DOHH2 (cell line): Measurements from ENCODE around the gene SLC9A9.
A peak's percentile ranks its signal among the peaks of the same experiment; 100 is the strongest.

Source experiments
- H3F3A ChIP-seq: fragments of 200-600 bp; sonication (generic), shearing (Covaris generic); 2 replicates; pipeline ENCODE4 v1.6.0; 2016; ENCODE audit warnings: antibody characterized with exemption, mild to moderate bottlenecking; ENCODE audit not compliant: control insufficient read depth, insufficient read depth
- H3K27ac ChIP-seq: fragments of 200-600 bp; sonication (generic); 2 replicates; pipeline ENCODE4 v1.5.1; 2014; ENCODE audit warnings: low read depth, mild to moderate bottlenecking, low read length, moderate library complexity
- H3K27me3 ChIP-seq: fragments of 200-600 bp; sonication (generic); 2 replicates; pipeline ENCODE4 v1.6.1; 2014; ENCODE audit warnings: mild to moderate bottlenecking, low read length, mixed read lengths; ENCODE audit not compliant: control insufficient read depth
- H3K36me3 ChIP-seq: fragments of 200-600 bp; sonication (generic); 2 replicates; pipeline ENCODE4 v1.6.1; 2014; ENCODE audit warnings: mild to moderate bottlenecking, low read length, moderate library complexity, mixed read lengths; ENCODE audit not compliant: control insufficient read depth
- H3K4me1 ChIP-seq: fragments of 200-600 bp; sonication (generic); 2 replicates; pipeline ENCODE4 v1.6.1; 2014; ENCODE audit warnings: mild to moderate bottlenecking, low read length, mixed read lengths; ENCODE audit not compliant: control insufficient read depth
- H3K4me2 ChIP-seq: fragments of 200-600 bp; sonication (generic); 2 replicates; pipeline ENCODE4 v1.6.0; 2014; ENCODE audit warnings: mild to moderate bottlenecking, low read length, moderate library complexity
- H3K4me3 ChIP-seq: fragments of 200-600 bp; sonication (generic); 2 replicates; pipeline ENCODE4 v1.5.1; 2014; ENCODE audit warnings: mild to moderate bottlenecking, low read length, mixed read lengths
- H3K79me2 ChIP-seq: fragments of 200-600 bp; sonication (generic); 2 replicates; pipeline ENCODE4 v1.6.1; 2014; ENCODE audit warnings: mild to moderate bottlenecking, low read length, mixed read lengths; ENCODE audit not compliant: control insufficient read depth
- H3K9me2 ChIP-seq: fragments of 200-600 bp; sonication (generic); replicated peaks from 2 replicates; pipeline ENCODE4 v1.6.1; 2014; ENCODE audit warnings: mild to moderate bottlenecking, low read length, mixed read lengths; ENCODE audit not compliant: control insufficient read depth
- H3K9me3 ChIP-seq: fragments of 200-600 bp; sonication (generic); 2 replicates; pipeline ENCODE4 v1.6.1; 2014; ENCODE audit warnings: antibody characterized with exemption, low read length, mixed read lengths; ENCODE audit not compliant: control insufficient read depth, insufficient read depth
- H4K20me1 ChIP-seq: fragments of 200-600 bp; sonication (generic); 2 replicates; pipeline ENCODE4 v1.6.0; 2014; ENCODE audit warnings: low read depth, mild to moderate bottlenecking, antibody characterized with exemption, low read length, moderate library complexity; ENCODE audit not compliant: control insufficient read depth, insufficient read depth
- EZH2phosphoT487 ChIP-seq: fragments of 200-600 bp; sonication (generic); IDR thresholded peaks from 2 replicates; pipeline ENCODE4 v1.6.1; 2017; ENCODE audit warnings: borderline replicate concordance, mild to moderate bottlenecking, antibody characterized with exemption, low read length, moderate library complexity, mixed read lengths
- TF ChIP-seq, protein P1 (sequence below): fragments of 200-600 bp; sonication (generic); IDR thresholded peaks from one replicate; pipeline ENCODE4 v1.5.1; 2014; ENCODE audit warnings: antibody characterized with exemption, mild to moderate bottlenecking, low read depth, low read length; ENCODE audit not compliant: poor library complexity, severe bottlenecking

Gene SLC9A9

DNA sequence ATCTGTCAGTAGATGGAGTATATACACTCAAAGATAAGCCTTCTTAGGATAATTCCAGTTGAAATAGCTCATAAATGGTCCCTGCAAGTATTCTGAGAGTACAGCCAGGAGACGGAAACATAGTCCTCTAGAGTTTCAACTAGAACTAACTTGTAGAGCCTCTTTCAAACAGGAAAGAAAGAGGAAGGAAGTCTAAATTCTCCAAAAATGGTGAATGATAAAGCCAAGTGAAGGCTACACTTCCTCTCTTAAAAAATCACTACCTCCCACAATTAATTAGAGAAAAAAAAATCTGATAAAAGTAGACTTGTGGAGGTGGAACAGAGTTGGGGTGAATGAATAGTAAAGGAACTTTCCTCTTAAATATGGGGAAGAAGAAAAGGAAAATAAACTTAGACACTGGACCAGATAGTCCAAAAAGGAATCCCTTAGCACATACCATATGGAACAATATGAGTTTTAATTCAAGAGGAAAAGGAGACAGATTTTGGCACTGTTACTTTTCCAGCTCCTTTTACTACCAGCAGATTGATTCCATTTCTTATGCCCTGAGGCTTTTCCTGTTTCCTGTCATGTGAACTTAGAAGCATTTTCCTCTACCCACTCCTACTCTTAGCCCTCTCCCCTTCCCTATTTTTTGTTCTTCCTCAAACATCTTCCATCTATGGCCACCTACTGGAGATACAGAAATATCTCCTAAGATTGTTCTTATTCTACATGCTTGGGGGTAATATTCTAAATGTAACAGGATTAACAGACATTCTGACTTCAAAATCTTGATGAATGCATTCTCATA is 521.1 kb downstream of the SLC9A9 start:
- Histone ChIP-seq H3K36me3 (no peaks in the 10 kb centered on the region), H3K9me2 (no peaks in the 10 kb centered on the region), H3K79me2 (no peaks in the 10 kb centered on the region), H3F3A (no peaks in the 10 kb centered on the region), H3K27me3 (no peaks in the 10 kb centered on the region), H3K4me3 (peak overlapping the region; percentile 3; the same call in 1 of the 2 replicates), H3K27ac (no peak overlapping the region), H4K20me1 (no peaks in the 10 kb centered on the region), H3K4me1 (peaks cover 16% of the 10 kb centered on the region), H3K4me2 (peak overlapping the region; percentile 40), H3K9me3 (no peaks in the 10 kb centered on the region)
- TF ChIP-seq, protein P1, sequence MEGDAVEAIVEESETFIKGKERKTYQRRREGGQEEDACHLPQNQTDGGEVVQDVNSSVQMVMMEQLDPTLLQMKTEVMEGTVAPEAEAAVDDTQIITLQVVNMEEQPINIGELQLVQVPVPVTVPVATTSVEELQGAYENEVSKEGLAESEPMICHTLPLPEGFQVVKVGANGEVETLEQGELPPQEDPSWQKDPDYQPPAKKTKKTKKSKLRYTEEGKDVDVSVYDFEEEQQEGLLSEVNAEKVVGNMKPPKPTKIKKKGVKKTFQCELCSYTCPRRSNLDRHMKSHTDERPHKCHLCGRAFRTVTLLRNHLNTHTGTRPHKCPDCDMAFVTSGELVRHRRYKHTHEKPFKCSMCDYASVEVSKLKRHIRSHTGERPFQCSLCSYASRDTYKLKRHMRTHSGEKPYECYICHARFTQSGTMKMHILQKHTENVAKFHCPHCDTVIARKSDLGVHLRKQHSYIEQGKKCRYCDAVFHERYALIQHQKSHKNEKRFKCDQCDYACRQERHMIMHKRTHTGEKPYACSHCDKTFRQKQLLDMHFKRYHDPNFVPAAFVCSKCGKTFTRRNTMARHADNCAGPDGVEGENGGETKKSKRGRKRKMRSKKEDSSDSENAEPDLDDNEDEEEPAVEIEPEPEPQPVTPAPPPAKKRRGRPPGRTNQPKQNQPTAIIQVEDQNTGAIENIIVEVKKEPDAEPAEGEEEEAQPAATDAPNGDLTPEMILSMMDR: no peak
- no peak for TF ChIP-seq EZH2phosphoT487

GRCh38 chr3:143321058-143321769 is 527.1 kb downstream of the SLC9A9 start:
- H3K27ac ChIP-seq: no peak overlapping the region
- no peak overlapping the region for H3K4me3 ChIP-seq
- no peaks in the 10 kb centered on the region for H3K79me2 ChIP-seq
- no peaks in the 10 kb centered on the region for H3K9me3 ChIP-seq
- no peak for TF ChIP-seq EZH2phosphoT487
- TF ChIP-seq, protein P1: no peak
- H4K20me1 ChIP-seq: no peaks in the 10 kb centered on the region
- peaks cover under 1% of the 10 kb centered on the region for H3K4me1 ChIP-seq
- no peaks in the 10 kb centered on the region for H3K36me3 ChIP-seq
- H3K27me3 ChIP-seq: no peaks in the 10 kb centered on the region
- H3K9me2 ChIP-seq: no peaks in the 10 kb centered on the region
- H3F3A ChIP-seq: no peaks in the 10 kb centered on the region
- H3K4me2 ChIP-seq: no peak overlapping the region

GRCh38 chr3:143315766-143316165 is 532.5 kb downstream of the SLC9A9 start:
- Histone ChIP-seq H3K27ac (no peak overlapping the region), H4K20me1 (no peaks in the 10 kb centered on the region), H3K4me1 (no peaks in the 10 kb centered on the region), H3K79me2 (no peaks in the 10 kb centered on the region), H3K27me3 (no peaks in the 10 kb centered on the region), H3K4me3 (no peak overlapping the region), H3K36me3 (no peaks in the 10 kb centered on the region), H3F3A (no peaks in the 10 kb centered on the region), H3K4me2 (no peak overlapping the region), H3K9me3 (no peaks in the 10 kb centered on the region), H3K9me2 (no peaks in the 10 kb centered on the region; the same call in 1 of the 2 replicates)
- TF ChIP-seq EZH2phosphoT487: no peak
- TF ChIP-seq, protein P1: no peak
